Vagina (tissue), 2 donors: ENCODE measurements around the gene NME8.

Source experiments
- CTCF ChIP-seq, 3 experiments: fragments of 450-650 bp in 2 of 3; fragments of 200-600 bp in 1 of 3; sonication (generic) in 1 of 3; IDR thresholded peaks; one replicate each; pipeline ENCODE4 v1.5.1; 2017 to 2019; ENCODE audit warnings: antibody characterized with exemption in 3 of 3, mild to moderate bottlenecking in 2 of 3, moderate library complexity in 2 of 3
- POLR2A ChIP-seq, 2 donors: fragments of 450-650 bp; IDR thresholded peaks; one replicate each; pipeline ENCODE4 v1.6.1; 2017; ENCODE audit warnings: antibody characterized with exemption in 2 of 2, mild to moderate bottlenecking in 2 of 2, moderate library complexity in 2 of 2

- TF ChIP-seq CTCF (IDR thresholded peaks at IDR 0.05) (no peak), POLR2A (IDR thresholded peaks at IDR 0.05) (no peak)
These were observed 27.5 kb upstream of the NME8 start for GRCh38 chr7:37820708-37821468.
